Natural killer cell (primary cell): ENCODE measurements around the gene IRF9. TPM values are rescaled to one million over a fixed set of nuclear protein-coding genes. Genes with fewer than 3 reads are reported as not detected.

ENCODE experiments used
- ATAC-seq, 3 donors: fragments of 150-1000 bp in 2 of 3; fragments of 200-7000 bp in 1 of 3; cut with Tn5 transposase; 1 replicate in 1 of 3; 2 replicates in 2 of 3; pipeline ENCODE4 v1.10.0; 2021; ENCODE audit warnings: mild to moderate bottlenecking in 2 of 3, moderate library complexity in 2 of 3
- DNase-seq, 2 donors: peaks; one replicate each; pipeline versions ENCODE4 v3.0.0 to v3.0.0-alpha.2; 2013 to 2021; ENCODE audit warnings: mixed read lengths in 1 of 2
- H3K27ac ChIP-seq: one replicate; pipeline ENCODE4 v1.5.1; 2013; ENCODE audit warnings: mild to moderate bottlenecking, low read length
- H3K27me3 ChIP-seq: one replicate; pipeline ENCODE4 v1.6.1; 2013; ENCODE audit warnings: low read length; ENCODE audit not compliant: control insufficient read depth, insufficient read depth
- H3K36me3 ChIP-seq: one replicate; pipeline ENCODE4 v1.6.1; 2013; ENCODE audit warnings: low read length; ENCODE audit not compliant: control insufficient read depth, insufficient read depth
- H3K4me1 ChIP-seq: one replicate; pipeline ENCODE4 v1.6.1; 2013; ENCODE audit warnings: low read length; ENCODE audit not compliant: control insufficient read depth, insufficient read depth
- H3K4me3 ChIP-seq: one replicate; pipeline ENCODE4 v1.5.1; 2013; ENCODE audit warnings: low read length
- H3K9me3 ChIP-seq: one replicate; pipeline ENCODE4 v1.6.1; 2013; ENCODE audit warnings: low read length; ENCODE audit not compliant: control insufficient read depth, insufficient read depth
- H3K27ac Mint-ChIP-seq, 2 donors: one replicate each; pipeline ENCODE4 v1.8.0; 2022; ENCODE audit warnings: mild to moderate bottlenecking in 2 of 2, mixed read lengths in 2 of 2, moderate library complexity in 1 of 2
- H3K27me3 Mint-ChIP-seq, 2 donors: one replicate each; pipeline ENCODE4 v1.8.0; 2022; ENCODE audit warnings: low read depth in 2 of 2, mixed read lengths in 2 of 2
- H3K36me3 Mint-ChIP-seq: one replicate; pipeline ENCODE4 v1.8.0; 2022; ENCODE audit warnings: mixed read lengths
- H3K4me1 Mint-ChIP-seq, 2 donors: one replicate each; pipeline ENCODE4 v1.8.0; 2022; ENCODE audit warnings: mixed read lengths in 2 of 2
- H3K4me3 Mint-ChIP-seq: one replicate; pipeline ENCODE4 v1.8.0; 2022; ENCODE audit warnings: mild to moderate bottlenecking, moderate library complexity, mixed read lengths
- H3K9me3 Mint-ChIP-seq, 2 donors: one replicate each; pipeline ENCODE4 v1.8.0; 2022; ENCODE audit warnings: mixed read lengths in 2 of 2
- CTCF ChIP-seq: fragments of 200-600 bp; IDR thresholded peaks from one replicate; pipeline ENCODE4 v1.8.0; 2022; ENCODE audit warnings: antibody characterized with exemption
- WGBS: methylation state at CpG from one replicate; pipeline ENCODE4 v1.1.7; 2013; ENCODE audit warnings: missing lambda C conversion rate; ENCODE audit not compliant: insufficient coverage; 5-methylcytosine and 5-hydroxymethylcytosine counted together
- intact Hi-C: fragments of 100-400 bp; cut with micrococcal nuclease; formaldehyde crosslinking; loops from one replicate; pipeline ENCODE4 v1.14.2; 2022
- total RNA-seq, 4 donors: library from RNA; stranded (reverse); fragments of 120-200 nt in 1 of 4; gene quantifications; one replicate each; pipeline versions ENCODE4 v1.2.3 to v1.2.4, GENCODE V29; 2013 to 2022

The IRF9 gene
- total RNA-seq, 3 donors from 2014 or later (not counting 1 experiment from before 2014, with no cell fraction given): 178 to 348 (median 319) TPM

GRCh38 chr14:24181371-24182077, 20.5 kb downstream of the IRF9 start:
- H3K4me1 Mint-ChIP-seq: no peaks in the 10 kb centered on the region
- Histone ChIP-seq H3K4me1 (no peaks in the 10 kb centered on the region), H3K27me3 (no peaks in the 10 kb centered on the region), H3K4me3 (no peak overlapping the region), H3K36me3 (peaks cover 73% of the 10 kb centered on the region), H3K27ac (no peak overlapping the region), H3K9me3 (no peaks in the 10 kb centered on the region)
- DNase-seq (no peak), ATAC-seq (no peak)
- no peaks in the 10 kb centered on the region for H3K9me3 Mint-ChIP-seq
- H3K27me3 Mint-ChIP-seq: no peaks in the 10 kb centered on the region
- WGBS: 96% methylated on average over 19 of the region's 19 CpGs
- no peak for TF ChIP-seq CTCF
- no peak overlapping the region for H3K4me3 Mint-ChIP-seq
- peak overlapping the region in 1 of 2 donors; percentile 47 for H3K27ac Mint-ChIP-seq
- peaks cover 6% of the 10 kb centered on the region for H3K36me3 Mint-ChIP-seq
- intact Hi-C loops: no loop called here

- Histone ChIP-seq H3K27ac (no peak overlapping the region), H3K36me3 (peaks cover 68% of the 10 kb centered on the region), H3K4me1 (peaks cover 4% of the 10 kb centered on the region), H3K9me3 (no peaks in the 10 kb centered on the region), H3K4me3 (no peak overlapping the region), H3K27me3 (no peaks in the 10 kb centered on the region)
- peak overlapping the region; percentile 13 for H3K4me3 Mint-ChIP-seq
- H3K4me1 Mint-ChIP-seq: peaks cover 4% of the 10 kb centered on the region in 2 donors
- 90% methylated on average over 11 of the region's 14 CpGs for WGBS
- no peaks in the 10 kb centered on the region for H3K9me3 Mint-ChIP-seq
- H3K36me3 Mint-ChIP-seq: peaks cover 6% of the 10 kb centered on the region
- no peaks in the 10 kb centered on the region for H3K27me3 Mint-ChIP-seq
- TF ChIP-seq CTCF: no peak
- no peak for ATAC-seq
- intact Hi-C loops: no loop called here
- no peak for DNase-seq
- H3K27ac Mint-ChIP-seq: peak overlapping the region in 1 of 2 donors; percentile 47
Measured at GRCh38 chr14:24182110-24182882, 21.2 kb downstream of the IRF9 start.

- H3K27me3 ChIP-seq: no peaks in the 10 kb centered on the region
- Mint-ChIP-seq H3K36me3 (peaks cover 6% of the 10 kb centered on the region), H3K9me3 (no peaks in the 10 kb centered on the region), H3K4me1 (peaks cover 12% of the 10 kb centered on the region in 2 donors), H3K27ac (peak overlapping the region in 1 of 2 donors; percentile 47), H3K27me3 (no peaks in the 10 kb centered on the region), H3K4me3 (no peak overlapping the region)
- H3K4me3 ChIP-seq: no peak overlapping the region
- WGBS: 97% methylated on average over 15 of the region's 15 CpGs
- DNase-seq (no peak), ATAC-seq (no peak)
- H3K36me3 ChIP-seq: peaks cover 62% of the 10 kb centered on the region
- TF ChIP-seq CTCF: no peak
- intact Hi-C loops: no loop called here
- H3K27ac ChIP-seq: no peak overlapping the region
- H3K9me3 ChIP-seq: no peaks in the 10 kb centered on the region
- H3K4me1 ChIP-seq: peaks cover 12% of the 10 kb centered on the region
Measured at GRCh38 chr14:24183014-24183481, 22.0 kb downstream of the IRF9 start.
